LHCN-M2 (cell line): Measurements from ENCODE around the gene EWSR1. TPM values are rescaled to one million over a fixed set of nuclear protein-coding genes. Genes with fewer than 3 reads are reported as not detected.

ENCODE experiments used
- DNase-seq: peaks from one replicate; pipeline ENCODE4 v3.0.0-alpha.2; 2012; ENCODE audit warnings: low read depth
- total RNA-seq: library from RNA; depleted of rRNA; stranded (reverse); fragments of >200 nt; gene quantifications from 2 replicates; pipeline ENCODE4 v1.2.3, GENCODE V29; 2014

EWSR1 gene
- total RNA-seq, 1 experiment from 2014 or later: 297 TPM

GRCh38 chr22:29267462-29267857 lies 608 bp upstream of the EWSR1 start:
- no peak for DNase-seq

DNA sequence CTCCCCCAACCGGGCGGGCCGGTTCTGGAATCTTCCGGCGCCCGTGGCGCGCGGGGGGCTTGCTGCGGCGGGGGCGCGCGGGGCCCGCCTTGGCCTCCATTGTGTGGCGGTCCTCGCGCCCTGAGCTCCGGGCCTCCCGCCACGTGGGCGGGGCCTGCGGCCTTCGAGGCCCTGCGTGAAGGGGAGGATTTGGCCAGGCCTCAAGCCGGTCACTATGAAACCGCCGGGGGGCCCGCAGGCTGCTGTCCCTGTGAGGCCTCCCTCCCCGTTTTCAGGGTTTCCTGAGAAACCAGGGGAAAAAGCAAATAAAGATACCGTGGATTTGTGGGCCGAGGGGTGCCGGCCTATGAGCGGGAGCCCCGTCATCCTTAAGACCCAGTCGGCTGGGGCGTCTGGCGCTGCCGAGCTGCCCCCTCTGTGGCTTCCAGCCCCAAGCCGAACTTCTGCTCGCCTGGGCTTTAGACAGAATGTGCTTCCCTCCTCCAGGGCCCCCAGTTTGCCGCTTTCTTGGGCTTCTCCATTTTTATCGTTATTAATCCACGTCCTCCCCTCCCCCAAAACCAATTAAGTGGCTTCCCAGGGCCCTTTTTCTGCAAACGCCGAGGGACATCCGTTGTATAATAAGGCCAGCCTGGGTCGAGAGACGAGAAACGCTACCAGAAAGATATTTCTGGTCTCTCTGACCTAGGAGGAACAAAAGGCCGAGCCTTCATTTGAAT lies 602 bp downstream of the EWSR1 start:
- DNase-seq: peak; percentile 59

DNA sequence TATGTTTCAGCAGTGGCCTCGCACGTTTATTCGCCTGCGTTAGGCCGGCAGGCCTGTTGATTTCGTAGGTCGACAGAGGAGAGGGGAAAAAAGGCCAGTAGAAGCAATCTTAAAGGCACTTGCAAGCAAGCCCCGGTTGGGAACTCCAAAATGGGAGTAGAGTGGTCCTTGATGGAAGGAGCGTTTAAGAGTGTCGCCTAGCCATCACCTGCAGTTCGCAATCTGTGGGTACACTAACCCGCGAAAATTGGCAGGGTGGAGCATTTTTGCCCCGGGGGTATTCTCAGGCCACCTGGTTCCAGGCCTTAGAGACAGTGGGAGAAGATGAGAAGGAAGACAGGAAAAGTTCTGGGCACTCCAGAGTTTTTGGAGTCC lies 1.1 kb downstream of the EWSR1 start:
- DNase-seq: no peak

- DNase-seq: no peak
Measured at GRCh38 chr22:29269731-29270474, 1.8 kb downstream of the EWSR1 start.

- DNase-seq: no peak
Measured at GRCh38 chr22:29270475-29271271, 2.6 kb downstream of the EWSR1 start.

- DNase-seq: no peak
Measured at GRCh38 chr22:29272624-29273023, 4.6 kb downstream of the EWSR1 start.

DNA sequence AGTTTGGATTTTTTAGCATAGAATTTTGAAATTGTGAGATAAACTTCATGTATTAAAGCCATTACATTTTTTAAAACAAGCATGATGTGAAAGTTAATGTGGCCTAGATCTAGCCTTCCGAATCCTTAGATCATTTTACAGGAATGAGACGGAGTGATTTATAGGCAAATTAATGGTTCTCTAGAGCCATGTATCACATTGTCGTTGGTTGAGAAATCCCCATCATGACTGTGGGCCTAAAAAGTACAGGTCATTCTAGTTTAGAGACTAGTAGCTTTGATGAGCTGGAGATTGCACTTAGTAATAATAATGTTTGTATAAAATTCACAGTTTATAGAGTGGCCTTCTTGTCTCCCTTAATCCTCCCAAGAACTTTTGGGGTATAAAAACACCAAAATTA lies 7.1 kb downstream of the EWSR1 start:
- no peak for DNase-seq

DNA sequence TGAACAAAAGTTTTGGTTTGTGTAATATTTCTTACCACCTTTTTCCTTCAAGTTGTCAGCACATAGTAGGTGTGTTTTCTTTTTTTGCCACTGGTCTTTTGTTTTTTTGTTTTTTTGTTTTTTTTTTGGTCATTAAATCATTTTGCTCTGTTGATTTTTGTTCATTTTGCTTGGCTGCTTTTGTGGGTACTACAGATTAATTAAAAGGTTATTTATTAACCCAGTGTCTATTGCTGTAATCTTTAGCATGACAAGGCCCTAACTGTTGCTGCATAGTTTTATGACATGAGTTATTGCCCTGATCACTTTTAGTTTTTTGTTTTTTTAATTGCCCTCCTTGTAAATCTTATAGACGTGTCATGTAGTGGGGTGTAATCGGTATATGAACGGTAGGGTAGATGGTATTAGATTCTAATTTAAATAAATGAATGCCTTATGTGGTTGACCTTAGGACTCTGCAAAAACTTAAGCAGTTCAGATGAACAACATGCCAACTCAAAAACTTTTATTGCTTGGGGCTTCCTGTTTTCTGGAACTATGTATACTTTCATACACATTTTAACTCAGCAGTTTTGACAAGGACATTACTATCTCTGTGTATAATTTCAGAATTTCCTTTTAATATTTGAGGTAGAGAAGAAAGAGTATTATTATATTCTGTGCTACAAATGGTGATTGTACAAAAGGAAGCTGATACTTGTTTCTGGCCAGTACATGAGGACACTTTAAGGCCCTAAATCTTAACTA lies 7.9 kb downstream of the EWSR1 start:
- no peak for DNase-seq

DNA sequence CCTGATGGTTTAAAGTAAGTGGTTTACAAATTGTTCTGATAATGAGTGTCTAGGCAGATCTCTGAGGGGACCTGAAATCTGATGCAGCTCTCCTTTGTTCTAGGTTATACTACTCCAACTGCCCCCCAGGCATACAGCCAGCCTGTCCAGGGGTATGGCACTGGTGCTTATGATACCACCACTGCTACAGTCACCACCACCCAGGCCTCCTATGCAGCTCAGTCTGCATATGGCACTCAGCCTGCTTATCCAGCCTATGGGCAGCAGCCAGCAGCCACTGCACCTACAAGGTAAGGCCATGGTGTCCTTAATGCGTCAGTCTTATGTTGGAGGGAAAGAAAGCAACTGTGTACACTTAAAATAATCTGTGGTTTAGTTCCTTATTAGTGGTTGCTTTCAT lies 9.9 kb downstream of the EWSR1 start:
- no peak for DNase-seq

- DNase-seq: no peak
Measured at GRCh38 chr22:29284196-29284595, 16.1 kb downstream of the EWSR1 start.

- no peak for DNase-seq
Measured at GRCh38 chr22:29288837-29289236, 20.8 kb downstream of the EWSR1 start.

GRCh38 chr22:29290061-29290460 lies 22.0 kb downstream of the EWSR1 start:
- no peak for DNase-seq

DNA sequence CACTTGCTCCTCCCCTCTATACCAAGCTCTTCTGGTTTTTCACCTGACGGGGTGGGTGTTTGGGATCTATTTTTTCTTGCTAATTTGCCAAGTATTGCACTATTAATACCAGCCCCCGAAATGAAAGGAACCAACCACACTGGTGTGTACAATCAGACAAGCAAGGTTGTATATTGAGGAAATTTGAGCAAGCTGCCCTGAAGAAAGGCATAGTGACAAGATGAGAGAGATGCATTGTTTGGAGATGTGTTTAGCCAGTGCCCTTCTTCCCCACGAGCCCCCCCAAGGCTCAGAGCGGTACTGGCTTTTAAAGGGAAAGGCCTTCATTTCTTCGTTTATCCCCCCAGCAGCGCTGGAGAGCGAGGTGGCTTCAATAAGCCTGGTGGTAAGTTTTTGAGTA lies 23.1 kb downstream of the EWSR1 start:
- no peak for DNase-seq

DNA sequence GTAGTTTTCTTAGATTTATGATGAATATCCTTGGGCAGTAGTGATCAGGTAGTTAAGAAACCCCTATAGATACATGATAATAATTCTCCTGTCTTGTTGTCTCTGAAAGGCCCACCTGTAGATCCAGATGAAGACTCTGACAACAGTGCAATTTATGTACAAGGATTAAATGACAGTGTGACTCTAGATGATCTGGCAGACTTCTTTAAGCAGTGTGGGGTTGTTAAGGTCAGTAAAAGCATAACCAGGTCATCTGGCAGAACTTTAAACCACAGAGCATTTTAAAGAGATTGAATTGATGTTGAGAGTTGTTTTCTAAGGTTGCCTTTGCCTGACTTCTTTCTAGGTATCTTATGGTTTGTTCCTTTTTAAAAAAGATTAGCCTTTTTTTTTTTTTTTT lies 24.3 kb downstream of the EWSR1 start:
- no peak for DNase-seq

- DNase-seq: no peak
Measured at GRCh38 chr22:29298641-29299040, 30.6 kb downstream of the EWSR1 start.

DNA sequence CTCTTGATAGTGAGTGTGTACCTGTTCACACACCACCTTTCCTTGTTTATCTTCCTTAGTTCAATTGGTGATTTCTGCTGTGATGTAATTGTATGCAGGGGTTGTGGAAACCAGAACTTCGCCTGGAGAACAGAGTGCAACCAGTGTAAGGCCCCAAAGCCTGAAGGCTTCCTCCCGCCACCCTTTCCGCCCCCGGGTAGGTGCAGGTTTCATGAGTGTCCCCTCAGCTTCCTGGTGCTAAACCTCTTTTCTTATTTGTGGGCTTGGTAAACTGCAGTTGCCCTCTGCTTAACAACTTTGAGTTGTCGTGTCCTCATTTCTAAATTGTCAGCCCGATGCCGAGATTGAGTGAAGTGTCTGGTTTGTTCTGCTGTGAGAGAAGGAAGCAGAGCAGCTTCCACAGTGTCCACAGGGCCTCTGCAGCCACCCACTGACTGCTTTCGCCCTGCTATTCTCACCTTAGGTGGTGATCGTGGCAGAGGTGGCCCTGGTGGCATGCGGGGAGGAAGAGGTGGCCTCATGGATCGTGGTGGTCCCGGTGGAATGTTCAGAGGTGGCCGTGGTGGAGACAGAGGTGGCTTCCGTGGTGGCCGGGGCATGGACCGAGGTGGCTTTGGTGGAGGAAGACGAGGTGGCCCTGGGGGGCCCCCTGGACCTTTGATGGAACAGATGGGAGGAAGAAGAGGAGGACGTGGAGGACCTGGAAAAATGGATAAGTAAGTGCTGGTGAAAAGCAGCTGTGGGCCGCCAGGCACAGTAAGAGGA lies 31.2 kb downstream of the EWSR1 start:
- no peak for DNase-seq

- no peak for DNase-seq
Measured at GRCh38 chr22:29300467-29300806, 32.4 kb downstream of the EWSR1 start.

DNA sequence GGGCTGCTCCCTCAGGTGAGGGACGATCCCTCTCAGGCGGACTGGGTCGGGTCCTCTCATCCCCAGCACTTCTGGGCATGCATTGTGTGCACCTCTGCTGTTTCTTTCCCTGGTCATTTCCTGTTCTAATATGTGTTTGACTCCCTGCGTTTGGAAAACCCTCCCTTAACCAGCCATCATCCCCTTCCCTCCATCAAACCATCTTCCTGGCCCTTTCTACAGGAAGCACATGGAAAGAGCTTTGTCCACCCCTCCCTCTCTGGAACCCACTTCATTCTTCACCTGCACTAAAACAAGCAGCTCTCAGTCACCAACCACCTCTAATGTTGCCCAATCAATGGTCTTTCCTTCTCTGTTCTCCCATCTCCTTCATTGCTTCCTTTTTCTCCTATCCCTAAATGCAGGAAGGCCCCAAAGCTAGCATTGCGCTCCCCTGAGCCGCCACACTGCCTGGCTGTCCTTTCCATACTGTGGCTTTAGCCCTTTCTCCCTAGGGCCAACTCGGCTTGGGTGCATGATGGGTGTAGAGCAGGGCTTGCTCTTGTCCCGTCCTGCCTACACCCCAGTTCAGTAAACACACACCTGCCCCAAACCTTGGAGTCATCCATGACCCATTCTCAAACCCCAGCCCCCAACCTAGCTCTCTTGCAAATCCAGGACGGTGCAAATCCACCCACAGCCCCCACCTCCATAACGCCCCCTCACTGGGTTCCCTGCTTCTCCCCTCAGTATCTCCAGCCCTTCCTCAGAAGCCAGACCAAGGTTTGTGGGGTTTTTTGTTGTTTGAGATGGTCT lies 32.9 kb downstream of the EWSR1 start:
- no peak for DNase-seq

GRCh38 chr22:29301716-29302401 lies 33.8 kb downstream of the EWSR1 start:
- DNase-seq: no peak

DNA sequence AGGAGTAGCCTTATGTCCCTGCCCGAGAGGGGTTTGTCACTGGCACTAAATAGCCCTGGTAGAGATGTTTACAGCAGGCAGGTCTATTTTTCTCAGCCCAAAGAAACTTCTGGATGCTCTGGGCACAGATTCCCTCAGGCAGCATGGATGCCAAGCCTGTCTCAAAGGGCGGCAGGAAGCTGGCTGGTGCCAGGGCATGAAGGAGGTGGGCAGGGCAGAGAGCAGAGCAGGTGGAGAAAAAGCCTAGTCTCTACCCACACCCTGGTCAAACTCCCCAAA lies 34.3 kb downstream of the EWSR1 start:
- DNase-seq: no peak
